NK-92 (cell line): ENCODE measurements around the gene KCNQ1.

ENCODE experiments used
- DNase-seq: peaks from one replicate; lab custom pipeline; 2025; ENCODE audit not compliant: unreplicated experiment; lab: John Stamatoyannopoulos, UW

KCNQ1 gene

DNA sequence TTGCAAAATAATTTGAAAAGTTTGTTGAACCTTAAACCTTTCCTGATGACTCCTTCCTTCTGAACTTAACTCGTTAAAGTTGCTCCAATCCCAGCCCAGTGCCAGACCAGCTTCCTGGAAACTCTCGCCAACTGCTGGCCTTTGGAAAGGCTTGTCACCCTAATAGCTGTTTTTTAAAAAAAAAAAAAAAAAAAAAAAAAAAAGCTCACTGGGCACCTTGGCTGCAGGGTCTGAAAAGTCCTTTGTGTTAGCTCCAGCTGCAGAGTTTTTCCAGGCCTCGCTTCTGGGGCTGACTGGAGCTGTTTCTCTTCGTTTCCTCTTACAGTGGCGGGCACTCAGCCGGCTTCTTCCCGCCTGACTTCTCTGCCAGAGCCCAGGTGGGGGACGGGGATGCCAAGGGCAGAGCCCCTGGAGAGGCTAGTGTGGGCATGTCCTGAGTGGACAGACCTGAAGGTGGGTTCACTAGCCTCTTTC lies 229.9 kb downstream of the KCNQ1 start:
- DNase-seq, result no peak

DNA sequence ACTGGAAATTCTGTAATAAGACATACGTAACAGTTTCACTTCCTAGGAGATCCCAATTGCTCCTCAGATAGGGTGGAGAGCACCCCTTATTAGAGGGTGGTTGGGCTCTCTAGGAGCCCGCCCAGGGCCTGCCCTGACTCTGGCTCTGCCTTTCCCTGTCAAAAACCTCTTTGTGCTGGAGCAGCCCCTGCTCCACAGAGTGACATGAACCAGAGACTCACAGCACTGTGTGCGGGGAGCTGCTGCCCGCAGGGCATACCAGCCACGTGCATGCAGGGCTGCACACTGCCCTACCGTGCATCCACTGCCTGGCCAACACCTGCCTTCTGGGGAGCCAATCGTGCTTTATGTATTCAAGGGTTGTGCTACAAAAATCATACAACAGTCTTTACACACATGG lies 230.7 kb downstream of the KCNQ1 start:
- DNase-seq, result no peak

DNA sequence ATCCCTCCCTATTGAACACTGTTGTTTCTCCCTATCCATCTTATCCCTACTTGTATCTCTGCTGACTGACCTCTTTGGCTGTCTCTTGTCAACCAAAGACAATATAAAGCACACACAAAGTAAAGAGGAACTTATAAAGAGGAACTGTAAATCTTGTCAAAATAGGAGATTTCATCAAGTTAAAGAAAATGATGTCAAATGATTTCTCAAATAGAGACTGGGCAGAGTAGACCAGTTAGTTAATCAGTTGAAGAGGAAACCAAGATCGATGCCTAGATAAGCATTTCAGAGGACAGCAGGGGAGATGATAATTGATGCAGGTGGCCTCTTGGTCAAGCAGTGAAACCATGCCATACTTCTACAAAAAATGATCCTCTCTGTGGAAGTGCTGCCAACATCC lies 232.3 kb downstream of the KCNQ1 start:
- DNase-seq, result no peak

DNA sequence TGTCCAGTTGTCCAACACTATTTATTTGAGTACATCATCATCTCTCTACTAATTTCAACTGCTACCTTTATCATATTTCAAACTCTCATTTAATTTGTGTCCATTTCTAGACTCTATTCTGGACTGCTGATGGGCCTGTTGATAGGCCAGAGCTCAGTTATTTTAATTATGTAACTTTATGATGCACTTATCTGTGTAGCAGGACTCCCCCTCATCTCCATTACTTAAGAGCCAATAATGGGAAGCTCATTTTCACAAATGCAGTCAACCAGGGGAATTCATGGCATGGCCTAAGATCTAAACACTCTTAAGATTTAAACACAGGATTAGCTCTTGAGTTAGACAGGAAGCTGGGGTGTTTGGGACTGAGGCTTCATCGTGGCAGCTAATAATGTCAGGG lies 233.6 kb downstream of the KCNQ1 start:
- DNase-seq, result no peak

DNA sequence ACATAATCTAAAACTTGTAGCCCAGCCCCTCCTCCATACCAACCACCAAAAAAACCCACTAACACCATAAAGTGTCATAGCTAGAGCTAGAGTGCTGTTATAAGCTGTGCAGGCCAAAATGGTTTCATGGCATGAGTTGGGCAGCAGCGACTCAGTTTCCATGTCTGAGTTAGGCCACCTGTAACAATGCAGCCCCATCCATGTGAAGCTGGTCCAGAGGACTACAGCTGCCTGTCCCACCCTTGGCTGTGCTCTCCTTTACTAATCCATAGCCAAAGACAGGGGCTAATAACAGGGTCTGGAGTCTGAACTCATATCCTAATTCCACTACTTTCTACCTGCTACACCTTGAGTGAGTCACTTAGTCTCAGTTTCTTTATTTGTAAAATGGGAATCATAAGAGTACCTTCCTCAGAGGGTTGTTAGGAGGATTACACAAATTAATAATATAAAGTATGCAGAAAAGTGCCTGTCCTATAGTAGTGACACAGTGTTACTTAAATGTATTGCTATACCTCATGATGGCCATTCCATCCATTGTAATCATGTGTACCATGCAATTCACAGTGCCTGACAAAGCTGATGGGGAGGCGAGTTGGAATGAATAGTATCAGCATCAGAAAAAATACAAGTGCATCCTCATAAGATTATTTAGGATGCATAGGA lies 234.3 kb downstream of the KCNQ1 start:
- DNase-seq, result no peak

DNA sequence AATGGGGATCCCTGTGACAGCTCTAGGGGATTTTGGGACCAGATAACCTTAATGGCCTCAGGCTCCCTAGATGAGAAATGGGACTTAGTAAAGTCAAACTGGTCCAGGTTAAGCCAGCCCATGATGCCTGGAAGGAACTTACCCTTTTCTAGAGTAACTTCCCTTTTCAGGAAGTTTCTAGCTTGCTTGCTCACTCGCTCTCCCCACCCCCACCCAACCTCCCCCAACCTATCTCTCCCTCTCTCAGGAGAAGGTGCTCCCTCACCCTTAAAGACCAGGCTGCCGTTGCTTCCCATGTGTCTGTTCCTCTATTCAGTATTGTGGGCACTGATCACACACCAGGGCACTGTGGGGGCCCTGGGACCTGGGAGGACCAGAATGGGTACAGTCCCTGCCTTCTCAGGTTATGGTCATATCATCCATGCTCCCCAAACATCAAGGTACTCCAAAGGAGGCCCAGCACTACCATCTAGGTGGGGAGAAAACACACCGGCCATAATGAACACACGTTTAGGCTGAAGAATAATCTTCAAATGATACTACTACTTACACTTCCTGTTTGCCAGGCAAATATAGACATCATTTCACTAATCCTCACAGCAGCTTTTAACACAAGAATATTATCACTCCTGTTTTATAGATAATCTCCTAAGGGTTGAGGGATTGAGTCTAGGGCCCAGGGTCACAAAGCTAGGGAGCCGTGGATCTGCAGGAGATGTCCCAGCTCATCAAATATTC lies 236.8 kb downstream of the KCNQ1 start:
- no peak for DNase-seq

DNA sequence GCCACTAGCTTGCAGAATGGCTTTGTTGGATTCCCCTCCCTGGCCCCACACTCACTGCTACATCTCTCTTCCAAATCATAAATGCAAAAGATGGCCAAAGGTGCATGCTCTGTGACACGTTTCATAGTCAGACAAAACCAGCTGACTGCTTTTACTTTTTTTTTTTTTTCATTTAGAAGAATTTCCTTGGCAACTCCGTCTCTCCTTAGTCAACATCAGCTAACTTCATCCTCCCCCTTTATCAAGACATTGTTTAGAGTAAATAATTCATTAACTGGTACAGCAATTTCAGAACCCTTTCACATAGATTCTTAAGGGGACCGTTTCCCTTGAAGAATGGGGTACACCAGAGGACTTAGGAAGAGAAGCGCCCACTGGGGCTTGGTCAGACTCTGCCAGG lies 239.0 kb downstream of the KCNQ1 start:
- DNase-seq, result no peak

DNA sequence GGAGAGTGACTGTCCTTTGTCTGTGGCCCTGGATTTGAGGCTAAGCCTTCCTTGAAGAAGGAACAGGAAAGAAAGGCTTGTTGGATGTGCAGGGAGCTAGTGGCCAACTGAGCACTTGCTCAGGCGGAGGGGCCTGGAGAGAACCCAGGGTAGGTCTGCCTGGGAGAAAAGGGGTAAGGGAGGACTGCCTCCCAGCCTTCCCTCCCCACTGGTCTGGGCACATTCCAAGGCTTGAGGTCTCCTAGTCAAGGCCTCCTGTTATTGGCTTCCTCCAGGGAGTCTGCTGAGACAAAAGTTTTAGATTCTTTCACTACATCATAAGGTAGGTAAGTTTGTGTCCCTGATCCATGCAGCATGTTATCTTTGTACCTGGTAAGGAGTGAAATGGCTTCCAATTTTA lies 239.8 kb downstream of the KCNQ1 start:
- DNase-seq, result no peak

DNA sequence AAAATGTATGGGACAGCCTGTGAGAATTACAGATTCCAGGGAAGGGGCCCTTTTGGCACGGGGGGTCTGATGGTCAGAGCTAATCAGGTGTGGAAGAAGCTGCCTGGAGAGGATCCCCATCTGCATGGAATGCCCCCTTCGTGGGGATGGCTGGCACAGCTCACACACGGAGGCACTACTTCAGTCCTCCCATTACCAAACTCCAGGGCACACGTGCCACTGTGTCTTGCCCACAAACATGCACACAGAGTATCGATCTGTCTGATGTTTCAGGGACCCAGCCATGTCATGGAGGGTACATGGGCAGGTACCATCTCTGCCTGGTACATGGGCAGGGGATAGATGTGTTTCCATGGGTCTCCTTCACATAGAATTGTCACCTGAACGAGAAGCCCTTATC lies 240.2 kb downstream of the KCNQ1 start:
- no peak for DNase-seq

DNA sequence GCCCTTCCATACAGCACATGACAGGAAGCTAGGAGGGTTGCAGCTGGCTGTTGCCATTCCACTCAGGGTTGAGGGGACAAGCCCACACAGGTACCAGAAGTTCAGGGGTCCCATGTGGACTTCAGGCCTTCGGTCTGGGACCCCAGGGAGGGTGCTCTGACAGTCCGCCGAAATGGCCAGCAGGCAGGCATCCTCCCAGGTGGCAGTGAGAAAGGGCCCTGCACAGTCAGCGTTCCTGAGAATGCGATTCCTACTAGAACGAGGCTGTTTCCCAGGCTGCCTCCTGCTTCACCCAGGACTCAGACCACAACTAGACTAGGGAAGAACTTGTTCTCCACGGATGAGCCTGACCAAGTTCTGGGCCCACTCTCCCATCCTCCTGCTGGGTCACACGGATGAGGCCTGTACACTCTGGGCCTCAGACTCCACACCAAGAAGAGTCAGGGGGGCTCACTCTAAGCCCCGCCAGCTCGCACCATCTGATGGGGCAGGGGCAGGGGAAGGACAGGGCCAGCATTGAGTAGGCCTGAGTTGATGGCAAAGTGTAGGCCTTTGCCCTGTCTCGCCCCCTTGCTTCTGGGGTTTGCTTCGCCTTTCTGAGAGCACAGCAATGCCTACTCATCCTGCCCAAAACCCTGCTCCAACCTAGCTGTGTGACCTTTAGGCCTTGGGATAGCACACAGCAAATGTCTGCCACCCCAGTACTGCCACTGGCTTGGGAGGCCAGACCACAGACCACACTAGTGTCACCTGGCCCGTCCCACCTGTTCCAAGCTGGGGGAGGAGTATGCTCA lies 241.0 kb downstream of the KCNQ1 start:
- DNase-seq, result no peak

DNA sequence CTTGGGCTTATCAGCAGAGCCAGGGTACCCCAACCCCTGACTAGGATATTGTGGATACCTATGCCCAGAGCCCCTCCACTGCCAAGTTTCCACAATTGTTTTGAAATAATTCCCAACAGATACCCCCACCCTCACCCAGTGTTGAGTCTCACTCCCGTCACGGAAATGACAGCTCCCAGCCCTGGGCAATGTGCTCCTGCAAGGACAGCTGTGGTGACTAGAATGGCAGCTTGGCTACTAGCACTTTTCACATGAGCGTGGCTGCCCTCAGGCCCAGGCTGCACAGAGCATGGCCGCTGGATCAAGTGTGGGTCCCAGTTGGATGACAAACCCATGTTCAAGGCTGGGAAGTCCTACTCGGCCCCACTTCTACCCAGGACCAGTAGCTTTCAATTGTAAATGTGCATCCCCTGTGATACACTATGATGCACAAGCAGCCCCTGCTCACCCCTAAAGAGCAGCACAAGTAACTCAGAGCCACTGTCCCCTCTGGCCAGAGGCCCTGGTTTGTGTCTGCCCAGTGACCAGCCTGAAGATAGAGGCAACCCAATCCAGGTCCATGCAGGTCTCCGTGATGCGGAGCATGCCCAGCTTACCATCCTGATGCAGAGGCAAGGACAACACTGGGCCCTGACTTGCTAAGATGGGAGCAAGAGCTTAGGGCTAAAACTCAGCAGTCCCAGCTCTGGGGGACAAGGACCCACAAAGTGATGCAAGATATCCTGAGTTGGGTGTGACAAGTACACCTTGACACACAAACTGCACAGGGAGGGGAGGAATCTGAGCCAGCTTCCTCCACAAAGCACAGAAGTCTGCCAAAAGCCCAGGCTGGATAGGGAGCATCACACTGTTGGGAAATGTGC lies 241.8 kb downstream of the KCNQ1 start:
- no peak for DNase-seq

DNA sequence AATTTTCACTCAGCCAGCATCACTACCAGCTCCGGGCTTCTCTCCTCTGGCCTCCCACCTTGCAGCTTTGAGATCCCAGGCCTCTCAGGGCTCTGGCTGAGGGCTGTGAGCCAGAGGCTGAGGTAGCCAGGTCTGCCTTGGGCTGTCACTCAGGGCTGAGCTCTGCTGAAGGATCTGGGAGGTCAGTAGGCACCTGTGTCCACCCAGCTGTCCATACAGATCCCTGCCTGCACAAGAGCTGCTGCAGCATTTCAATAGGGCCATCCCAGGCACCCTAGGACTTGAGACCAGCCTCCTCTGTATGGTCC lies 242.4 kb downstream of the KCNQ1 start:
- DNase-seq, result no peak

DNA sequence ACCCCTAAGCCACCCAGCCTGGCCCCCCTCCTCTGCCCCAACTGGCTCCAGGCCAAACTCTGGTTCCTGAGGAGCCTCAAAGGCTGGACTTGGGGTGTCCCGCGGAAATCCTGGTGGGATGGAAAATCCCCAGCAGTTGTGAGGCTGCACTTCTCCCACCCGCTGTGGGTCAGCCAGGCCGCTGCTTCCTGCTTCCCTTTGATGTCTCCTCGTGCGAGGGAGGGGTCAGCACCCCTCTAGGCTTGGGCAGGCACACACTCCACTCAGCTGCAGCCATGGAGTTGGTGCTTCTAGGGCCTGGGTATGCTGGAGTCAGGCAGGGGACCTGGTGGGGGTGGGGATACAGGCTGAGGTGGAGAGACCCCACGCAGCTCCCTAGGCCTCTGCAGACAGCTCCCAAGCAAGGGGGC lies 243.0 kb downstream of the KCNQ1 start:
- no peak for DNase-seq

DNA sequence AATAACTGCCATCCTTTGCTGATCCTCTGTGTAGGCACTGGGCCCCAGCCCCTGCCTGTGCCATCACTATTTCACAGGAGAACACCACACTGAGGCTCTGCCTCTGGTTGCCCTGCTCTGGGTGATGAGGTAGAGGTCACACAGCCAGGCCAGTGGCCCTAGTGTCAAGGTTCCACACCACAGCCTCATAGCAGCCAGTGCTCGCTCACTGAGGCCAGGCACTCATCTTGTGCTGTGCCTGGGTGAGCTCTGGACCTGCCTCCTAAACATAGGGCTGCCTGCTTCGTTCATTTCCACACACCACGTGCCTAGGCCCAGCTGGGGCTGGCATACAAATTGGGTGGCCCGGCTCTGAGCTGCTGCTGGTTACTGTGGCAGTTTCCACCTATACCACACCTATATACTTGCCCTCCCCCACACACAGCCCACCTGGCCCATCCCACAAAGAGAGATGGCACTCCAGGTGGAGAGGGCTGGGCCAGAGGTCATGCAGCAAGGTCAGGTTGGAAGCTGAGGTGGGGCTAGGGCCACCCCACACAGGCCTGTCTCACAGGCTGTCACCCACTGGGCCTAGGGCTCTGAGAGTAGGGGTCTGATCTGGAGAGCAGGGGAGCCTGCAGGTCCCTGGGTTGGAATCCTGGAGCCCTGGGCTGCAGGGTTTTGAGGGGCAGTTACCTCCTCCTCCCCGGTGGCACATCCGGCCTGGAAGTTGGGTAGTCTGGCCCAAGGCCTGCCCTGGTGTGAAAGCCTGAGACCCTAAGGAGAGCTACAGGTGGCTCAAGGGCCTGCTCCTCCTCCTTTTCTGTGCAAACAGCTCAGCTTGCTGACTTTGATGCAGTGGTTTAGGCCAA lies 243.8 kb downstream of the KCNQ1 start:
- no peak for DNase-seq

DNA sequence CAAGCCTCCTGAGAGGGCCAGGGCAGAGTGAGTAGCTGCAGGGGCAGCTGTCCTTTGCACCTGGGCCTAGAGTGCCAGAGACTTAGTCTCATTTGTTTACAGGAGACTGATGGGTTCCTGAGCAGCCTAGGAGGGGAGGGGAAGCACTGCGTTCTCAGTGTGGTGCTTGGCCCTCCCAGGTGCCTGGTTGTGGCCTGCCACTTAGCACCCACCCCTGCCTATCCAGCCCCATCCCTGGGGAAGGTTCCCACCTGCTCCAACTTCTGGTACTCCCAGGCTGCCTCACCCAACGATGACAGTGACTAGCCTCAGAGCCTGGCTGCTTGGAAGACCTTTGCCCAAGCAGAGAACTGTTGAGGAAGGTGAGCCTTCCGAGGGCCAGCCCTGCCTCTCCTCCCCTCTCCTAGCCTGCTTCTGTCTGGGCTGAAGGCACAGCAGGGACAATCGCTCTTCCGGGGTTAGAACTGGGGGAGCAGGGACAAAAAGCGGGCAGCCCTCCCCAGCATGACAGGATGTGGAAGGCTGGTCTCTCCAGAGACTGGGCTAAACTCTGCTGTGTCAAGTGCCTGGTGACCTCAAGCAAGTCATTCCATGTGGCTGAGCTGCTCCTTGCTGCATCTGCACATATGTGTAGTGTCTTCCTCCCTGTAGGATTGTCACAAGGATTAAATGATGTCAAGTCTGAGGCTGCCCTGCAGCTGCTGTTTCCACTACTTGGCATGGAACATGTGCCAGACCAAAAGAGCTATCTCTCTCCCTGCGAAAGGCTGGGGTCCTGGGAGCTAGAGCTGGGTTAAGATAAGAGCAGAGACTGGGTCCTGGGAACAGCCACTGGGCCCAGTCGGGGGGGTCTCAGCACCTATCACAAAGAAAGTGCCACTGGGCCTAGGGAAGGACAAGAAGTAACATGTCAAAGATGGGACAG lies 245.1 kb downstream of the KCNQ1 start:
- DNase-seq, result no peak

DNA sequence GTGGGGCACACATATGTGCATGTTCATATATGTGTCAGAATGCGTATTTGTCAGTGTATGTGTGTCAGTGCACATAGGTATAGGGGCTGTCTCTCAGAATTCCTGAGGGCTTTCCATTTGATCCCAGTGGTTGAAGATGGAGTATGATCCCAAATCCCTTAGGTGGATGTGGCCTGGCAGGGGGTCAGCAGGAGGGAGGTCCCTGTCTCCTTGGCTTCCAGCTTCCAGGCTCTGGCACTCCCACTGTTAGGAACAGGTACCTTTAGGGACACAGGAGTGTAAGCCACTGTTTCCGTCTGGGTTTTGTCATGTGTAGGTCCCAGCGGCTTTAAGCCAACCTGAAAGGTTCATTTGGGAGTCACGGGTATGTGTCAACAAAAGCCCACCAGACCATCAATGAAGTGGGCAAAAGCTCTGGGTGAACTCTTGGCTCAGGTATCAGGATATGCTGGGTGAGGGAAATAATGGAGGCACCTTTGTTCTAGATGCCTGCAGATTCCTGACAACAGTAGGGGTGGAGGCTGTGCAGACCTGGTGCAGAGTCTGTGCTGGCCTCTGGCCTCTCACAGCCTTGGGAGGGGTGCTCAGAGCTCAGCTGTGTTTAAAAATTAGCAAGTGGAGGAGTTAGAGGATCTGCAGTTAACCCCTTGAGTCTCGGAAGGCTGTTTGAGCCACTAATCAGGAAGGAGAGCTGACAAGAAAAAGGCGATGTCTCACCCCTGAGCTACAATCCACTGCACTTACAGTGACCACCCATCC lies 246.0 kb downstream of the KCNQ1 start:
- no peak for DNase-seq

DNA sequence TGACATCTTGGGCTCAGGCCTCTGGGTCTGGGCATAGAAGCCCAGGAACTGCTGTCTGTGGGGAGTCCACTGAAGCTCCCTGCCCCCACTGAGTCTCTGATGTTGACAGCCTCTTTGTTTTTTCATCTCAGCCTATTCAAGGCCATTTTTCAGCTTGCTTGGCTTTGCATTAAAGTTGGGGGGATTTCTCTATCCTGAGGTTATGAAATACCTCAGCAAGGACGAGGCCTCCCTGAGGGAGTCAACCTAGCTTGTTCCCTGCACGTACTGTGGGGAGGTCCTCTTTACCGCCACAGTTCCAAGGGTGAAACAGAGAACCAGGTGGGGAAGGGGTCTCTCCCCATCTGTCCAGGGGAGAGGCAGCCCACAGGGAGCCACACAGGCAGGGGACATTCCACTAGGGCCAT lies 246.6 kb downstream of the KCNQ1 start:
- no peak for DNase-seq
